ENCODE data around the gene RPP40. TPM values are rescaled to one million over a fixed set of nuclear protein-coding genes. Genes with fewer than 3 reads are reported as not detected.

RPP40 gene
- total RNA-seq, 1 experiment from 2014 or later, result 34.8 TPM

- no peak for DNase-seq (ENCODE audit: unreplicated experiment)
- Mint-ChIP-seq H3K27me3 (ENCODE audit: insufficient read depth, unreplicated experiment) (no peaks in the 10 kb centered on the region), H3K36me3 (ENCODE audit: insufficient read depth, unreplicated experiment) (peaks cover 38% of the 10 kb centered on the region), H3K9me3 (ENCODE audit: unreplicated experiment) (no peaks in the 10 kb centered on the region), H3K4me1 (ENCODE audit: insufficient read depth, unreplicated experiment) (peaks cover 21% of the 10 kb centered on the region), H3K4me3 (ENCODE audit: unreplicated experiment) (no peak overlapping the region), H3K27ac (ENCODE audit: low read depth, unreplicated experiment) (no peak overlapping the region)
- POLR2A ChIA-PET, result interaction anchor here (1.0 kb wide), 1 partner anchor 20 kb away, joined by 3 read pairs; no protein-coding TSS in a partner anchor
- intact Hi-C loops (cut with micrococcal nuclease), result no loop called here
- TF ChIP-seq, protein P1, sequence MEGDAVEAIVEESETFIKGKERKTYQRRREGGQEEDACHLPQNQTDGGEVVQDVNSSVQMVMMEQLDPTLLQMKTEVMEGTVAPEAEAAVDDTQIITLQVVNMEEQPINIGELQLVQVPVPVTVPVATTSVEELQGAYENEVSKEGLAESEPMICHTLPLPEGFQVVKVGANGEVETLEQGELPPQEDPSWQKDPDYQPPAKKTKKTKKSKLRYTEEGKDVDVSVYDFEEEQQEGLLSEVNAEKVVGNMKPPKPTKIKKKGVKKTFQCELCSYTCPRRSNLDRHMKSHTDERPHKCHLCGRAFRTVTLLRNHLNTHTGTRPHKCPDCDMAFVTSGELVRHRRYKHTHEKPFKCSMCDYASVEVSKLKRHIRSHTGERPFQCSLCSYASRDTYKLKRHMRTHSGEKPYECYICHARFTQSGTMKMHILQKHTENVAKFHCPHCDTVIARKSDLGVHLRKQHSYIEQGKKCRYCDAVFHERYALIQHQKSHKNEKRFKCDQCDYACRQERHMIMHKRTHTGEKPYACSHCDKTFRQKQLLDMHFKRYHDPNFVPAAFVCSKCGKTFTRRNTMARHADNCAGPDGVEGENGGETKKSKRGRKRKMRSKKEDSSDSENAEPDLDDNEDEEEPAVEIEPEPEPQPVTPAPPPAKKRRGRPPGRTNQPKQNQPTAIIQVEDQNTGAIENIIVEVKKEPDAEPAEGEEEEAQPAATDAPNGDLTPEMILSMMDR (IDR thresholded peaks at IDR 0.05; ENCODE audit: unreplicated experiment), result no peak
- CTCF ChIA-PET, result no interaction called here
- no TSS peak for BruUV-seq (replicated peaks)
Observed at GRCh38 chr6:4947716-4948115, 56.1 kb downstream of the RPP40 start.

- no peak for DNase-seq (ENCODE audit: unreplicated experiment)
- H3K27me3 Mint-ChIP-seq (ENCODE audit: insufficient read depth, unreplicated experiment), result no peaks in the 10 kb centered on the region
- TF ChIP-seq, protein P1 (IDR thresholded peaks at IDR 0.05; ENCODE audit: unreplicated experiment), result no peak
- peaks cover 33% of the 10 kb centered on the region for H3K36me3 Mint-ChIP-seq (ENCODE audit: insufficient read depth, unreplicated experiment)
- no peaks in the 10 kb centered on the region for H3K9me3 Mint-ChIP-seq (ENCODE audit: unreplicated experiment)
- POLR2A ChIA-PET, result no interaction called here
- intact Hi-C loops (cut with micrococcal nuclease), result no loop called here
- H3K27ac Mint-ChIP-seq (ENCODE audit: low read depth, unreplicated experiment), result no peak overlapping the region
- no peak overlapping the region for H3K4me3 Mint-ChIP-seq (ENCODE audit: unreplicated experiment)
- BruUV-seq (replicated peaks), result no TSS peak
- CTCF ChIA-PET, result no interaction called here
- peaks cover 33% of the 10 kb centered on the region for H3K4me1 Mint-ChIP-seq (ENCODE audit: insufficient read depth, unreplicated experiment)
Observed at GRCh38 chr6:4946521-4946920, 57.3 kb downstream of the RPP40 start.

Other genes with a start within 250 kb of the RPP40 start
- gene CDYL, start 227.6 kb downstream of the RPP40 start, total RNA-seq (2022), result 48.9 and 56.8 TPM in 2 replicates
- gene PPP1R3G, start 81.3 kb upstream of the RPP40 start, total RNA-seq (2022), result 0.07 TPM in 2 replicates

All from MCF 10A (cell line).